Neuronal stem cell (in vitro differentiated cells): ENCODE results near the gene BCL3.
A peak's percentile ranks its signal among the peaks of the same experiment; 100 is the strongest.

Source experiments
- DNase-seq: peaks from one replicate; pipeline ENCODE4 v3.0.0-alpha.2; 2013; ENCODE audit warnings: low spot score
- H2AFZ ChIP-seq: one replicate; pipeline ENCODE4 v1.6.1; 2013; ENCODE audit warnings: mild to moderate bottlenecking, low read length, inconsistent platforms
- H2AK5ac ChIP-seq: 2 replicates; pipeline ENCODE4 v1.6.1; 2013; ENCODE audit warnings: low read depth, mild to moderate bottlenecking, inconsistent platforms, low read length, moderate library complexity, mixed read lengths
- H2BK120ac ChIP-seq: 2 replicates; pipeline ENCODE4 v1.6.1; 2013; ENCODE audit warnings: low read depth, mild to moderate bottlenecking, inconsistent platforms, low read length, moderate library complexity, mixed read lengths
- H2BK12ac ChIP-seq: one replicate; pipeline ENCODE4 v1.6.1; 2013; ENCODE audit warnings: low read length, inconsistent platforms
- H2BK15ac ChIP-seq: 2 replicates; pipeline ENCODE4 v1.6.1; 2013; ENCODE audit warnings: mild to moderate bottlenecking, low read length, inconsistent platforms, mixed read lengths
- H2BK5ac ChIP-seq: one replicate; pipeline ENCODE4 v1.6.1; 2013; ENCODE audit warnings: inconsistent platforms, mild to moderate bottlenecking, low read length, moderate library complexity
- H3K14ac ChIP-seq: one replicate; pipeline ENCODE4 v1.6.1; 2013; ENCODE audit warnings: low read length, inconsistent platforms
- H3K18ac ChIP-seq: 2 replicates; pipeline ENCODE4 v1.6.1; 2013; ENCODE audit warnings: low read length, inconsistent platforms
- H3K23ac ChIP-seq: 2 replicates; pipeline ENCODE4 v1.6.1; 2013; ENCODE audit warnings: low read depth, mild to moderate bottlenecking, mixed read lengths, low read length, inconsistent platforms; ENCODE audit not compliant: poor library complexity
- H3K27ac ChIP-seq: replicated peaks from 3 replicates; pipeline ENCODE4 v1.5.1; 2013; ENCODE audit warnings: low read length, inconsistent platforms
- H3K27me3 ChIP-seq, 3 experiments: 2 replicates each; pipeline ENCODE4 v1.6.1; 2013; ENCODE audit warnings: low read length in 3 of 3, mild to moderate bottlenecking in 2 of 3, inconsistent platforms in 1 of 3, low read depth in 1 of 3, mixed read lengths in 1 of 3, moderate library complexity in 1 of 3; ENCODE audit not compliant: control insufficient read depth in 3 of 3, insufficient read depth in 3 of 3
- H3K36me3 ChIP-seq, 2 donors: replicated peaks in 1 of 2; 2 replicates each; pipeline ENCODE4 v1.6.1; 2013; ENCODE audit warnings: low read length in 2 of 2; ENCODE audit not compliant: control insufficient read depth in 2 of 2, insufficient read depth in 2 of 2
- H3K4ac ChIP-seq: 2 replicates; pipeline ENCODE4 v1.6.1; 2013; ENCODE audit warnings: inconsistent platforms, mild to moderate bottlenecking, low read length, moderate library complexity
- H3K4me1 ChIP-seq, 2 donors: 1 replicate in 1 of 2; 2 replicates in 1 of 2; pipeline ENCODE4 v1.6.1; 2013; ENCODE audit warnings: low read length in 2 of 2, low read depth in 1 of 2; ENCODE audit not compliant: control insufficient read depth in 2 of 2, insufficient read depth in 1 of 2
- H3K4me2 ChIP-seq: one replicate; pipeline ENCODE4 v1.6.1; 2013; ENCODE audit warnings: mild to moderate bottlenecking, low read length, inconsistent platforms; ENCODE audit not compliant: insufficient read depth, poor library complexity, severe bottlenecking
- H3K4me3 ChIP-seq, 2 donors: 2 replicates each; pipeline ENCODE4 v1.5.1; 2013; ENCODE audit warnings: low read length in 2 of 2, mild to moderate bottlenecking in 2 of 2, inconsistent platforms in 1 of 2, moderate library complexity in 1 of 2
- H3K79me1 ChIP-seq: one replicate; pipeline ENCODE4 v1.6.1; 2013; ENCODE audit warnings: low read depth, mild to moderate bottlenecking, inconsistent platforms, low read length, moderate library complexity
- H3K9ac ChIP-seq: one replicate; pipeline ENCODE4 v1.6.1; 2013; ENCODE audit warnings: mild to moderate bottlenecking, low read depth, low read length, inconsistent platforms; ENCODE audit not compliant: poor library complexity
- H3K9me3 ChIP-seq, 2 donors: replicated peaks in 1 of 2; 2 replicates each; pipeline versions ENCODE3 to v1.6.1; 2013; ENCODE audit warnings: low read length in 2 of 2, mild to moderate bottlenecking in 2 of 2, inconsistent platforms in 1 of 2, low read depth in 1 of 2, mixed read lengths in 1 of 2, moderate library complexity in 1 of 2; ENCODE audit not compliant: control insufficient read depth in 2 of 2, insufficient read depth in 1 of 2
- H4K8ac ChIP-seq: one replicate; pipeline ENCODE4 v1.6.1; 2013; ENCODE audit warnings: low read depth, mild to moderate bottlenecking, inconsistent platforms, low read length, moderate library complexity
- H4K91ac ChIP-seq: one replicate; pipeline ENCODE4 v1.6.1; 2013; ENCODE audit warnings: low read length, low read depth, mild to moderate bottlenecking, inconsistent platforms; ENCODE audit not compliant: poor library complexity
- WGBS, 2 donors: extraction: QIAGEN DNeasy Blood & Tissue Kit; methylation state at CpG; one replicate each; pipeline ENCODE4 v1.1.7; 2013; ENCODE audit warnings: missing lambda C conversion rate in 2 of 2, mixed read lengths in 1 of 2; ENCODE audit not compliant: insufficient read length in 2 of 2, insufficient replicate concordance in 1 of 2; ENCODE audit errors: extremely low coverage in 2 of 2; 5-methylcytosine and 5-hydroxymethylcytosine counted together

The BCL3 gene

GRCh38 chr19:44703336-44704078 is 45.0 kb upstream of the BCL3 start:
- H4K91ac ChIP-seq = peak overlapping the region; percentile 42
- H2BK15ac ChIP-seq = peak overlapping the region; percentile 98
- H3K4me2 ChIP-seq = no peak overlapping the region
- H2AK5ac ChIP-seq = peak overlapping the region; percentile 81
- no peak for DNase-seq
- no peak overlapping the region for H3K27ac ChIP-seq
- H3K23ac ChIP-seq = peak overlapping the region; percentile 70
- no peak overlapping the region for H3K4ac ChIP-seq
- H3K18ac ChIP-seq = peak overlapping the region; percentile 90
- H2AFZ ChIP-seq = no peak overlapping the region
- H4K8ac ChIP-seq = peak overlapping the region; percentile 54
- no peaks in the 10 kb centered on the region for H3K9me3 ChIP-seq
- no peaks in the 10 kb centered on the region for H3K36me3 ChIP-seq
- H3K79me1 ChIP-seq = no peaks in the 10 kb centered on the region
- peak overlapping the region; percentile 35 for H3K9ac ChIP-seq
- no peaks in the 10 kb centered on the region for H3K4me1 ChIP-seq
- no peak overlapping the region for H3K4me3 ChIP-seq
- H2BK120ac ChIP-seq = no peak overlapping the region
- peak overlapping the region; percentile 58 for H3K14ac ChIP-seq
- peaks cover 0 to 6% (median 0%) of the 10 kb centered on the region in 3 experiments for H3K27me3 ChIP-seq
- no peak overlapping the region for H2BK5ac ChIP-seq
- no CpG with 5 or more reads among the region's 28 CpGs for WGBS, 2 donors
- H2BK12ac ChIP-seq = peak overlapping the region; percentile 75

GRCh38 chr19:44704982-44705381 is 43.5 kb upstream of the BCL3 start:
- no peaks in the 10 kb centered on the region for H3K4me1 ChIP-seq
- H3K27me3 ChIP-seq = peaks cover 0 to 6% (median 0%) of the 10 kb centered on the region in 3 experiments
- H2BK120ac ChIP-seq = no peak overlapping the region
- no peak overlapping the region for H4K8ac ChIP-seq
- no CpG with 5 or more reads among the region's 1 CpG for WGBS, 2 donors
- H2AFZ ChIP-seq = no peak overlapping the region
- no peaks in the 10 kb centered on the region for H3K9me3 ChIP-seq
- no peak overlapping the region for H3K23ac ChIP-seq
- no peak overlapping the region for H3K4me2 ChIP-seq
- no peak overlapping the region for H4K91ac ChIP-seq
- H2BK5ac ChIP-seq = no peak overlapping the region
- no peak overlapping the region for H3K27ac ChIP-seq
- H2AK5ac ChIP-seq = no peak overlapping the region
- DNase-seq = no peak
- H3K14ac ChIP-seq = no peak overlapping the region
- H2BK12ac ChIP-seq = no peak overlapping the region
- no peaks in the 10 kb centered on the region for H3K36me3 ChIP-seq
- H3K18ac ChIP-seq = no peak overlapping the region
- no peak overlapping the region for H3K4ac ChIP-seq
- H3K4me3 ChIP-seq = no peak overlapping the region
- no peaks in the 10 kb centered on the region for H3K79me1 ChIP-seq
- no peak overlapping the region for H3K9ac ChIP-seq
- no peak overlapping the region for H2BK15ac ChIP-seq

GRCh38 chr19:44705502-44706010 is 43.0 kb upstream of the BCL3 start:
- H3K79me1 ChIP-seq = no peaks in the 10 kb centered on the region
- H2AK5ac ChIP-seq = no peak overlapping the region
- H3K23ac ChIP-seq = no peak overlapping the region
- no peak overlapping the region for H2BK15ac ChIP-seq
- H3K18ac ChIP-seq = no peak overlapping the region
- H2BK120ac ChIP-seq = no peak overlapping the region
- H3K27ac ChIP-seq = no peak overlapping the region
- peak overlapping the region; percentile 52 for H3K9ac ChIP-seq
- no peak overlapping the region for H3K14ac ChIP-seq
- H3K4me1 ChIP-seq = no peaks in the 10 kb centered on the region
- no peak overlapping the region for H2BK12ac ChIP-seq
- H3K4ac ChIP-seq = no peak overlapping the region
- no peak for DNase-seq
- no peak overlapping the region for H4K91ac ChIP-seq
- no peaks in the 10 kb centered on the region for H3K9me3 ChIP-seq
- H3K4me3 ChIP-seq = peak overlapping the region in 1 of 2 donors; percentile 35
- no peak overlapping the region for H2BK5ac ChIP-seq
- no peaks in the 10 kb centered on the region for H3K36me3 ChIP-seq
- H3K4me2 ChIP-seq = no peak overlapping the region
- peaks cover 0 to 6% (median 0%) of the 10 kb centered on the region in 3 experiments for H3K27me3 ChIP-seq
- no peak overlapping the region for H4K8ac ChIP-seq
- H2AFZ ChIP-seq = no peak overlapping the region
- no CpG with 5 or more reads among the region's 12 CpGs for WGBS, 2 donors

- Histone ChIP-seq H2BK12ac (peak overlapping the region; percentile 12), H3K9me3 (no peaks in the 10 kb centered on the region), H3K79me1 (no peaks in the 10 kb centered on the region), H3K27me3 (peaks cover 0 to 6% (median 0%) of the 10 kb centered on the region in 3 experiments), H2BK15ac (no peak overlapping the region), H4K91ac (no peak overlapping the region), H3K9ac (no peak overlapping the region), H2BK5ac (no peak overlapping the region), H3K4me1 (no peaks in the 10 kb centered on the region), H3K4me3 (no peak overlapping the region), H3K18ac (no peak overlapping the region), H3K4ac (no peak overlapping the region), H4K8ac (no peak overlapping the region), H3K36me3 (no peaks in the 10 kb centered on the region), H2AFZ (no peak overlapping the region), H2AK5ac (no peak overlapping the region), H3K14ac (no peak overlapping the region), H3K27ac (no peak overlapping the region), H3K23ac (no peak overlapping the region), H3K4me2 (no peak overlapping the region), H2BK120ac (no peak overlapping the region)
- DNase-seq = no peak
- WGBS, 2 donors = no CpG with 5 or more reads among the region's 6 CpGs
Observed at GRCh38 chr19:44706506-44707236, 41.8 kb upstream of the BCL3 start.
